Smooth muscle cell (in vitro differentiated cells): Measurements from ENCODE around the gene SLCO2A1. TPM values are rescaled to one million over a fixed set of nuclear protein-coding genes. Genes with fewer than 3 reads are reported as not detected.

ENCODE experiments used
- DNase-seq: peaks from one replicate; lab custom pipeline; 2025; ENCODE audit not compliant: unreplicated experiment; lab: John Stamatoyannopoulos, UW
- H2AFZ ChIP-seq: fragments of 200-600 bp; sonication (generic); 2 replicates; pipeline ENCODE4 v1.6.0; 2016; ENCODE audit warnings: antibody characterized with exemption, low read depth, mild to moderate bottlenecking
- H3F3A ChIP-seq: fragments of 200-600 bp; sonication (generic); 2 replicates; pipeline ENCODE4 v1.6.0; 2017; ENCODE audit warnings: antibody characterized with exemption, low read depth
- H3K27ac ChIP-seq: fragments of 200-600 bp; sonication (generic); 2 replicates; pipeline ENCODE4 v1.5.1; 2016; ENCODE audit warnings: low read depth, mild to moderate bottlenecking
- H3K27me3 ChIP-seq: fragments of 200-600 bp; sonication (generic); 2 replicates; pipeline ENCODE4 v1.6.1; 2016; ENCODE audit warnings: low read depth, mild to moderate bottlenecking
- H3K36me3 ChIP-seq: fragments of 200-600 bp; sonication (generic); 2 replicates; pipeline ENCODE4 v1.5.1; 2016; ENCODE audit warnings: low read depth
- H3K4me1 ChIP-seq: fragments of 200-600 bp; sonication (generic); 2 replicates; pipeline ENCODE4 v1.5.1; 2016; ENCODE audit warnings: low read depth
- H3K4me2 ChIP-seq: fragments of 200-600 bp; sonication (generic); 2 replicates; pipeline ENCODE4 v1.6.0; 2016; ENCODE audit warnings: mild to moderate bottlenecking
- H3K4me3 ChIP-seq: fragments of 200-600 bp; sonication (generic); 2 replicates; pipeline ENCODE4 v1.5.1; 2016; ENCODE audit warnings: mild to moderate bottlenecking
- H3K79me2 ChIP-seq: fragments of 200-600 bp; sonication (generic); 2 replicates; pipeline ENCODE4 v1.6.0; 2016; ENCODE audit warnings: low read depth, mild to moderate bottlenecking
- H3K9ac ChIP-seq: fragments of 200-600 bp; sonication (generic); 2 replicates; pipeline ENCODE4 v1.6.0; 2016; ENCODE audit warnings: low read depth
- H3K9me3 ChIP-seq: fragments of 200-600 bp; sonication (generic); replicated peaks from 2 replicates; pipeline ENCODE4 v1.5.1; 2016; ENCODE audit warnings: low read depth
- H4K20me1 ChIP-seq: fragments of 200-600 bp; sonication (generic); 2 replicates; pipeline ENCODE4 v1.6.0; 2016; ENCODE audit warnings: low read depth
- WGBS: methylation state at CpG from one replicate; pipeline ENCODE4 v1.1.7; 2016; ENCODE audit warnings: low lambda C conversion rate; 5-methylcytosine and 5-hydroxymethylcytosine counted together
- polyA plus RNA-seq: library from polyadenylated mRNA; unstranded; fragments of >200 nt; fragmentation: Nextera tagmentation; extraction: Ambion mirVana; gene quantifications from 2 replicates; pipeline ENCODE4 v1.2.1, GENCODE V29; 2016
- total RNA-seq: library from RNA; depleted of rRNA; stranded (reverse); fragments of >200 nt; gene quantifications from 2 replicates; pipeline ENCODE4 v1.2.3, GENCODE V29; 2014
- TF ChIP-seq, protein P1 (sequence below): fragments of 200-600 bp; sonication (generic); IDR thresholded peaks from 2 replicates; pipeline ENCODE4 v1.5.1; 2017; ENCODE audit warnings: borderline replicate concordance, mild to moderate bottlenecking, antibody characterized with exemption; ENCODE audit not compliant: insufficient read depth, poor library complexity, severe bottlenecking

Gene SLCO2A1
- total and polyA plus RNA-seq, 2 experiments from 2014 or later, result 7.7 to 14.2 TPM

DNA sequence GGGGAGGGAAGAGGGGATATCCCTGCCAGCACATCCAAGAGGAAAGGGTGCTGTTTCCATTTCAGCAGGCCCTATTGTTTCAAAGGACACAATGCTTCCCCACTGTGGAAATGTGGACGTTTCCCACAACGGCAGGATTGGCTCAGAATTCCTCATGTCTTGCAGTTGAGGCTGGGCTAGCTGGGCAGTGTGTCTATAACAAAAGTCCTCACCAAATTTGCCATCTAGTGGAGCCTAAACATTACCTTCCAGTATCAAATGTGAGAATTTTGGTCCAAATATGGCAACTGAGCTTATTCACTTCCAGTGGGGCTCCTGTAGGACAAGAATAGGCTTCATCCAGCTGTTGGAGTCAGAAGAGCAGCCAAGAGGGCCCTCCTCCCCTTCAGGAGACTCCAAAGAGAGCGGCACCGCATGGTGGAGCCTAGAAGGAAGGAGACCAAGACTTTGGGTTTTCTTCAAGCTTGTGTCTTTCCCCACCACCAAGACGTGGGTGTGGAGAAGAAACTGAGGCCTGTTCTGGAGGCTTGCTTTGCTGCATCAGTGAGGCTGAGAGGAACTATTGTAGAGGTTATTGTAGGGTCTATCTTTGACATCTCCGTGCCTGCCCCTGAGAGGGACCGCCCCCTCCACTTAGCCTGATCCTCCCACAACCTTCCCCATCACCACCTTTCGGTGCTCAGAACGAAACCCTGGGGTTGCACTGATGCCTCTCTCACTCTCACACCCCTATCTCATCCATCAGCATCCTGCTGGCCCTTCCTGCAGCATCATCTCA, 45.3 kb upstream of the SLCO2A1 start:
- WGBS, result 90% methylated on average over 8 of the region's 9 CpGs
- Histone ChIP-seq H3K27me3 (no peaks in the 10 kb centered on the region), H3K4me2 (no peak overlapping the region), H3K9ac (no peak overlapping the region), H3K79me2 (no peaks in the 10 kb centered on the region), H4K20me1 (no peaks in the 10 kb centered on the region), H3F3A (no peaks in the 10 kb centered on the region), H3K4me3 (no peak overlapping the region), H3K27ac (no peak overlapping the region), H3K4me1 (no peaks in the 10 kb centered on the region), H3K36me3 (no peaks in the 10 kb centered on the region), H3K9me3 (no peaks in the 10 kb centered on the region), H2AFZ (no peak overlapping the region)
- TF ChIP-seq, protein P1, sequence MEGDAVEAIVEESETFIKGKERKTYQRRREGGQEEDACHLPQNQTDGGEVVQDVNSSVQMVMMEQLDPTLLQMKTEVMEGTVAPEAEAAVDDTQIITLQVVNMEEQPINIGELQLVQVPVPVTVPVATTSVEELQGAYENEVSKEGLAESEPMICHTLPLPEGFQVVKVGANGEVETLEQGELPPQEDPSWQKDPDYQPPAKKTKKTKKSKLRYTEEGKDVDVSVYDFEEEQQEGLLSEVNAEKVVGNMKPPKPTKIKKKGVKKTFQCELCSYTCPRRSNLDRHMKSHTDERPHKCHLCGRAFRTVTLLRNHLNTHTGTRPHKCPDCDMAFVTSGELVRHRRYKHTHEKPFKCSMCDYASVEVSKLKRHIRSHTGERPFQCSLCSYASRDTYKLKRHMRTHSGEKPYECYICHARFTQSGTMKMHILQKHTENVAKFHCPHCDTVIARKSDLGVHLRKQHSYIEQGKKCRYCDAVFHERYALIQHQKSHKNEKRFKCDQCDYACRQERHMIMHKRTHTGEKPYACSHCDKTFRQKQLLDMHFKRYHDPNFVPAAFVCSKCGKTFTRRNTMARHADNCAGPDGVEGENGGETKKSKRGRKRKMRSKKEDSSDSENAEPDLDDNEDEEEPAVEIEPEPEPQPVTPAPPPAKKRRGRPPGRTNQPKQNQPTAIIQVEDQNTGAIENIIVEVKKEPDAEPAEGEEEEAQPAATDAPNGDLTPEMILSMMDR, result no peak
- no peak for DNase-seq

DNA sequence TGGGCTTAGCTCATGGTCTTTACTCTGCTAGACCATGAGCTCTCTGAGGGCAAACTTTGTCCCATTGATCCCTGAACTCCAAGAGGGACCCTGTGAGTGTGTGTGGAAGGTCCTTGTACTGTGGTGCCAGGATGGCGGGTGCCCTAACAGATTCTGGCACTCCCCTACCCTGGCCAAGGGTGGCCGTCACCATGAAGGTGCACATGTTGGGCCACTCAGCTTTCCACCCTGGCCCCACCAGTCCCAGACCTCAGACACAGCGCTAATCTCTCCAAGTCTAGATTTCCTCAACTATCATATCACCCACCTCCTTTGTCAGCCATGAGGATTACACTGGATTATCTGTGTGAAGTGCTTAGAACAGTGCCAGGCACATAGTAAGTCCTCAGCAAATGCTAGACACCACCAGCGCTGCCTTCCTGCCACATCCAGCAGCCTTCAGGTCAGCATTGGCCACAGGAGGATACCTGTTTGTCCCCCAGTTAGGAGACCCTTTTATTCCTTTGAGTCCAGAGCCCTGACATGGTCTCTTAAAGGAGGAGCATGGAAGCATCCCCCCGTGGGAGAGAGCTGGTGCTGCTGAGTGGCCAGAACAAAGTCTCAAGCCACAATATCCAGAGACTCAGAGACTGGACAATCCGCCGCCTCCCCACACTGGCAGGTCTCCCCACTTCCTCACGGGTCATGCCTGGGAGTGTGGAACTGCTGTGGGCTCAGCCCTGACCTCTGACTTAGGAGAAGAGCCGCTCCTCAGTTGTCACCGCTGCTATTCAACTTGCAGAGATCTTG, 44.5 kb upstream of the SLCO2A1 start:
- Histone ChIP-seq H3K79me2 (no peaks in the 10 kb centered on the region), H3K9ac (no peak overlapping the region), H2AFZ (no peak overlapping the region), H3K4me2 (no peak overlapping the region), H3K4me1 (no peaks in the 10 kb centered on the region), H3K36me3 (no peaks in the 10 kb centered on the region), H3K27me3 (no peaks in the 10 kb centered on the region), H4K20me1 (no peaks in the 10 kb centered on the region), H3K9me3 (no peaks in the 10 kb centered on the region), H3K4me3 (no peak overlapping the region), H3K27ac (no peak overlapping the region), H3F3A (no peaks in the 10 kb centered on the region)
- no peak for DNase-seq
- 87% methylated on average over 10 of the region's 10 CpGs for WGBS
- TF ChIP-seq, protein P1, result no peak

DNA sequence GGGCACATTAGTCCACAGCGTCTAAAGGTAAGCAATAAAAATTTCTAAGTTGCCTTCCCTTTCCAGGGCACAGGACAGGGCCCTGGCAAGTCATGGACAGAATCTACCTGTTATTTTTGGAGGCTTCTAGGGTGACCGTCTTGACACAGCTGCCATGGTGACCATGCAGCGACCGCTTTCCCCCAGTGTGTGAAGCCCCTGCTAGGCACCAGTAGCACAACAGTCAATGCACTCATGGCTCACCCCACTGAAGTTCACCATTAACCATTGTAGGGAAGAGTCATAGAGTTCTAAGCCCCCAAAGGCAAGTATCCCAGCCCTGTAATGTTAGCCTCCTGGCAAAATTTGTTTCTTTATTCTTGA, 43.8 kb upstream of the SLCO2A1 start:
- H4K20me1 ChIP-seq, result no peaks in the 10 kb centered on the region
- DNase-seq, result no peak
- H3K4me2 ChIP-seq, result no peak overlapping the region
- 97% methylated on average over 4 of the region's 4 CpGs for WGBS
- H3K4me1 ChIP-seq, result no peaks in the 10 kb centered on the region
- TF ChIP-seq, protein P1, result no peak
- no peak overlapping the region for H3K27ac ChIP-seq
- H3F3A ChIP-seq, result no peaks in the 10 kb centered on the region
- no peaks in the 10 kb centered on the region for H3K36me3 ChIP-seq
- no peaks in the 10 kb centered on the region for H3K79me2 ChIP-seq
- no peak overlapping the region for H3K9ac ChIP-seq
- H3K4me3 ChIP-seq, result no peak overlapping the region
- no peak overlapping the region for H2AFZ ChIP-seq
- H3K9me3 ChIP-seq, result no peaks in the 10 kb centered on the region
- no peaks in the 10 kb centered on the region for H3K27me3 ChIP-seq
